GM12878 (cell line): ENCODE measurements around the gene LAMA5. TPM values are rescaled to one million over a fixed set of nuclear protein-coding genes. Genes with fewer than 3 reads are reported as not detected.

Experiments
- ATAC-seq: fragments of 200-7000 bp; cut with Tn5 transposase; 3 replicates; pipeline ENCODE4 v1.9.1; 2020; ENCODE audit warnings: mild to moderate bottlenecking, moderate library complexity
- BruUV-seq: library from RNA; stranded (reverse); fragments of 400-500 nt; replicated peaks from 2 replicates; lab custom pipeline; 2021; lab: Mats Ljungman, UMichigan
- CTCF ChIA-PET: fragments of 300-600 bp; sonication (Branson Sonifier 250); formaldehyde crosslinking; extraction: SDS; loops from one replicate; lab custom pipeline; 2021; ENCODE audit warnings: inconsistent platforms; lab: Yijun Ruan, JAX
- POLR2A ChIA-PET: fragments of 350-600 bp; formaldehyde crosslinking; extraction: SDS; loops from one replicate; lab custom pipeline; 2021; ENCODE audit warnings: inconsistent platforms; lab: Charles Lee
- RAD21 ChIA-PET: fragments of 300-600 bp; sonication (Branson Sonifier 250); formaldehyde crosslinking; loops from one replicate; lab custom pipeline; 2023; ENCODE audit warnings: antibody characterized with exemption; ENCODE audit not compliant: unreplicated experiment; lab: Charles Lee
- SMC1A ChIA-PET: fragments of 300-600 bp; sonication (Branson Sonifier 250); formaldehyde crosslinking; loops from one replicate; lab custom pipeline; 2023; ENCODE audit not compliant: unreplicated experiment, uncharacterized antibody; lab: Charles Lee
- DNase-seq: peaks from one replicate; pipeline ENCODE4 v3.0.0-alpha.2; 2011; ENCODE audit warnings: low read depth, low spot score
- FAIRE-seq: peaks from 3 replicates; lab custom pipeline; 2011; peaks lifted over from hg19 to GRCh38; lab: Jason Lieb, UNC
- H2AFZ ChIP-seq: 2 replicates; pipeline ENCODE4 v1.6.0; 2011; ENCODE audit warnings: low read depth, low read length, control low read depth; ENCODE audit not compliant: control insufficient read depth
- H3K27ac ChIP-seq: 2 replicates; pipeline ENCODE4 v1.5.1; 2011; ENCODE audit warnings: control low read depth; ENCODE audit not compliant: control insufficient read depth, insufficient read depth
- H3K27me3 ChIP-seq, 2 experiments: replicated peaks in 1 of 2; 2 replicates each; pipeline versions ENCODE4 v1.6.0 to v1.6.1; 2011; ENCODE audit warnings: low read length in 1 of 2; ENCODE audit not compliant: control insufficient read depth in 2 of 2, insufficient read depth in 2 of 2
- H3K36me3 ChIP-seq, 2 experiments: 2 replicates each; pipeline ENCODE4 v1.5.1; 2011; ENCODE audit warnings: low read length in 1 of 2; ENCODE audit not compliant: control insufficient read depth in 2 of 2, insufficient read depth in 2 of 2
- H3K4me1 ChIP-seq: 2 replicates; pipeline ENCODE4 v1.6.1; 2011; ENCODE audit warnings: mild to moderate bottlenecking, low read length, moderate library complexity, mixed read lengths; ENCODE audit not compliant: control insufficient read depth, insufficient read depth
- H3K4me2 ChIP-seq: 2 replicates; pipeline ENCODE4 v1.6.0; 2011; ENCODE audit warnings: control low read depth; ENCODE audit not compliant: control insufficient read depth, insufficient read depth
- H3K4me3 ChIP-seq: fragments of 200-600 bp; sonication (generic); 2 replicates; pipeline ENCODE4 v1.5.1; 2016
- H3K79me2 ChIP-seq: 2 replicates; pipeline ENCODE4 v1.6.0; 2011; ENCODE audit warnings: low read length; ENCODE audit not compliant: control insufficient read depth, insufficient read depth
- H3K9ac ChIP-seq: 2 replicates; pipeline ENCODE4 v1.8.0; 2011; ENCODE audit warnings: low read length, control low read depth, mixed read lengths; ENCODE audit not compliant: control insufficient read depth, insufficient read depth
- H3K9me3 ChIP-seq: replicated peaks from 3 replicates; pipeline ENCODE4 v1.5.1; 2011; ENCODE audit warnings: mild to moderate bottlenecking, low read length; ENCODE audit not compliant: control insufficient read depth, insufficient read depth
- H4K20me1 ChIP-seq: 2 replicates; pipeline ENCODE4 v1.6.0; 2011; ENCODE audit not compliant: control insufficient read depth, insufficient read depth
- BMI1 ChIP-seq: fragments of 450-650 bp; IDR thresholded peaks from 2 replicates; pipeline ENCODE4 v1.6.1; 2016; ENCODE audit warnings: mild to moderate bottlenecking, moderate library complexity, borderline replicate concordance
- CEBPZ ChIP-seq: fragments of 150-350 bp; IDR thresholded peaks from 2 replicates; pipeline ENCODE4 v1.6.1; 2016; ENCODE audit warnings: low read depth, low read length
- RAD51 ChIP-seq: fragments of 450-650 bp; IDR thresholded peaks from 2 replicates; pipeline ENCODE4 v1.6.1; 2016; ENCODE audit warnings: moderate library complexity, mild to moderate bottlenecking, inconsistent platforms
- RUNX3 ChIP-seq: IDR thresholded peaks from 2 replicates; pipeline ENCODE4 v1.6.1; 2012; ENCODE audit warnings: low read length, inconsistent platforms
- SIX5 ChIP-seq: IDR thresholded peaks from 2 replicates; pipeline ENCODE4 v1.6.1; 2011; ENCODE audit warnings: mild to moderate bottlenecking, low read depth, low read length, moderate library complexity; ENCODE audit not compliant: severe bottlenecking
- ZBTB4 ChIP-seq: fragments of 450-650 bp; formaldehyde crosslinking; IDR thresholded peaks from 2 replicates; pipeline ENCODE4 v1.4.0; 2022; ENCODE audit warnings: mild to moderate bottlenecking, moderate library complexity
- ZSCAN29 ChIP-seq: fragments of 450-650 bp; IDR thresholded peaks from 2 replicates; pipeline ENCODE4 v1.6.1; 2017; ENCODE audit warnings: mild to moderate bottlenecking, moderate library complexity
- WGBS: methylation state at CpG from one replicate; pipeline ENCODE4 v1.1.6; 2016; ENCODE audit warnings: low lambda C conversion rate; ENCODE audit not compliant: insufficient replicate concordance, insufficient coverage; ENCODE audit errors: missing lambda C conversion rate; 5-methylcytosine and 5-hydroxymethylcytosine counted together
- in situ Hi-C: fragments of 300-500 bp; cut with MboI; formaldehyde crosslinking; loops from 9 replicates; pipeline ENCODE4 v1.14.3; 2018; ENCODE audit warnings: mixed read lengths
- intact Hi-C: fragments of 100-400 bp; cut with micrococcal nuclease; formaldehyde crosslinking; loops from one replicate; pipeline ENCODE4 v1.14.2; 2022; ENCODE audit not compliant: unreplicated experiment
- polyA plus RNA-seq, 11 experiments: library from polyadenylated mRNA; depleted of rRNA in 4 of 11; unstranded in 6 of 11; stranded (reverse) in 5 of 11; fragments of >200 nt; fragmentation: Nextera tagmentation in 4 of 11; fragmentation: Illumina TruSeq in 1 of 11; extraction: Ambion mirVana in 4 of 11; extraction: Trizol in 1 of 11; gene quantifications; 1 replicate in 1 of 11; 2 replicates in 10 of 11; pipeline versions ENCODE4 v1.2.1 to v1.2.3, GENCODE V29; 2011 to 2016; ENCODE audit warnings: inconsistent platforms in 2 of 11, missing spikeins in 2 of 11, low read depth in 1 of 11
- total RNA-seq, 4 experiments: library from RNA; depleted of rRNA in 3 of 4; stranded (reverse); fragments of >200 nt in 3 of 4; fragmentation: Illumina TruSeq in 1 of 4; extraction: Trizol in 1 of 4; gene quantifications; 2 replicates each; pipeline versions ENCODE4 v1.2.1 to v1.2.3, GENCODE V29; 2013 to 2021
- TF ChIP-seq, protein P1 (sequence below): IDR thresholded peaks from 2 replicates; pipeline ENCODE4 v1.6.1; 2011; ENCODE audit warnings: low read depth, mild to moderate bottlenecking, low read length, moderate library complexity, borderline replicate concordance; ENCODE audit errors: extremely low read depth

Gene LAMA5
- total and polyA plus RNA-seq, 10 of the 15 experiments (the other 5 are each of a cell fraction or from before 2014, with no cell fraction given), result 0.09 to 3.1 (median 1.6) TPM; not detected in 3

GRCh38 chr20:62280303-62280702, 86.8 kb downstream of the LAMA5 start (continued):
- TF ChIP-seq ZBTB4 (CRISPR knock-in tag) (no peak), SIX5 (no peak), RAD51 (no peak)
- TF ChIP-seq, protein P1, sequence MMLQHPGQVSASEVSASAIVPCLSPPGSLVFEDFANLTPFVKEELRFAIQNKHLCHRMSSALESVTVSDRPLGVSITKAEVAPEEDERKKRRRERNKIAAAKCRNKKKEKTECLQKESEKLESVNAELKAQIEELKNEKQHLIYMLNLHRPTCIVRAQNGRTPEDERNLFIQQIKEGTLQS, result no peak

DNA sequence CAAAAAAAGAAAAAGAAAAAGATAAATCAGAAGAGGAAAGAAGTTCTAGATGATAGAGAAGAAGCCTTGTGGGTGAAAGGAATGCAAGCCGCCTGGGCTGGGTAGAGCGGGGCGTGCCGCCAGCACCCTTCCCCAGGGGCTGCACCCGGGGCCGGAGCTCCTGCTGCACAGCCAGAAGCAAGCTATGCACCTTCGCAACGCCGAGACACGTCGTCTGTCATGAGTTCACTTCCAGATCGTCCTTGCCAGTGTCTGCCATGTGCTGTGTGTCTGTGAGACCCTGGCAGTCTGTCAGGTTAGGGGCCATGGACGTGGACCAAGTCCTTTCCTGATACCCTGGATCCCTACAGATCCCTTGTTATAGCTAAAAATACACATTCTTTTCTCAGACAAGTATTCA, 89.9 kb downstream of the LAMA5 start:
- Histone ChIP-seq H3K4me2 (no peak overlapping the region), H3K27ac (no peak overlapping the region), H3K4me1 (no peaks in the 10 kb centered on the region), H3K36me3 (peaks cover 26 to 29% of the 10 kb centered on the region in 2 experiments), H3K4me3 (no peak overlapping the region), H4K20me1 (no peaks in the 10 kb centered on the region), H3K9ac (no peak overlapping the region), H2AFZ (no peak overlapping the region), H3K27me3 (no peaks in the 10 kb centered on the region), H3K9me3 (no peaks in the 10 kb centered on the region), H3K79me2 (no peaks in the 10 kb centered on the region)
- ChIA-PET SMC1A (no interaction called here), RAD21 (no interaction called here), POLR2A (no interaction called here), CTCF (interaction anchor here (0.6 kb wide), 1 partner anchor 40 kb away, joined by 3 read pairs; no protein-coding TSS in a partner anchor)
- TF ChIP-seq CEBPZ (no peak), BMI1 (no peak), RUNX3 (no peak), ZSCAN29 (no peak)
- in situ Hi-C loops (no loop called here), intact Hi-C loops (no loop called here)
- FAIRE-seq (no peak), DNase-seq (no peak), ATAC-seq (no peak)
- 87% methylated on average over 13 of the region's 13 CpGs for WGBS
- no TSS peak for BruUV-seq
